ENCODE results near the gene HMGA1. TPM values are rescaled to one million over a fixed set of nuclear protein-coding genes. Genes with fewer than 3 reads are reported as not detected.
A peak's percentile ranks its signal among the peaks of the same experiment; 100 is the strongest.

The HMGA1 gene
- polyA plus RNA-seq, 1 of the 3 experiments (the other 2 are of a cell fraction): 433 TPM

DNA sequence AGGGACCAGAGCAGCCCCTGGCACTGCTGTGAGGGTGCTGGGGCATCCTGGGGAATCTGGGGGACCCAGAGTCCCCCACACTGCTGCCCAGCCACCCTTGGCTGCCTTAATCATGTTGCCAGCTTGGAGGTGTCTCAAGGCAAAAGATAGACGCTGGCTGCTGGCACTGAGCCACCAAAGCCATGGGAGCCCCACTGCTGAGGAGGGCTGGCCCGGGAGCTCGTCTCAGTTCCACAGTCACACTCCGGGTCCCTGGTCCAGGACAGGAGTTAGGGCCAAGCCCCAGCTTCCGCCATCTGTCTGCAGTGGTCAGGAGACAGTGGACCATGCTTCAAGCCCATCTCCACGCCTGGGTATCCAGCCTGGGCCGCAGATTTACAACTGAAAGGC, 41.0 kb upstream of the HMGA1 start:
- DNase-seq: no peak
- no peaks in the 10 kb centered on the region for H3K9me2 ChIP-seq

More for the DNA sequence above, 41.0 kb upstream of the HMGA1 start:
- no peaks in the 10 kb centered on the region for H3K36me3 ChIP-seq (replicated peaks in 1 of 2; ENCODE audit: control insufficient read depth in 1 of 2, insufficient read depth in 2 of 2, low read length in 1 of 2)
- H3K4me3 ChIP-seq (ENCODE audit: low read depth in 2 of 2, low read length in 1 of 2): no peak overlapping the region
- H4K20me1 ChIP-seq (ENCODE audit: insufficient read depth): no peaks in the 10 kb centered on the region
- no peak for TF ChIP-seq TEAD4 (IDR thresholded peaks at IDR 0.05; ENCODE audit: borderline replicate concordance, insufficient read depth)
- TF ChIP-seq, protein P1, sequence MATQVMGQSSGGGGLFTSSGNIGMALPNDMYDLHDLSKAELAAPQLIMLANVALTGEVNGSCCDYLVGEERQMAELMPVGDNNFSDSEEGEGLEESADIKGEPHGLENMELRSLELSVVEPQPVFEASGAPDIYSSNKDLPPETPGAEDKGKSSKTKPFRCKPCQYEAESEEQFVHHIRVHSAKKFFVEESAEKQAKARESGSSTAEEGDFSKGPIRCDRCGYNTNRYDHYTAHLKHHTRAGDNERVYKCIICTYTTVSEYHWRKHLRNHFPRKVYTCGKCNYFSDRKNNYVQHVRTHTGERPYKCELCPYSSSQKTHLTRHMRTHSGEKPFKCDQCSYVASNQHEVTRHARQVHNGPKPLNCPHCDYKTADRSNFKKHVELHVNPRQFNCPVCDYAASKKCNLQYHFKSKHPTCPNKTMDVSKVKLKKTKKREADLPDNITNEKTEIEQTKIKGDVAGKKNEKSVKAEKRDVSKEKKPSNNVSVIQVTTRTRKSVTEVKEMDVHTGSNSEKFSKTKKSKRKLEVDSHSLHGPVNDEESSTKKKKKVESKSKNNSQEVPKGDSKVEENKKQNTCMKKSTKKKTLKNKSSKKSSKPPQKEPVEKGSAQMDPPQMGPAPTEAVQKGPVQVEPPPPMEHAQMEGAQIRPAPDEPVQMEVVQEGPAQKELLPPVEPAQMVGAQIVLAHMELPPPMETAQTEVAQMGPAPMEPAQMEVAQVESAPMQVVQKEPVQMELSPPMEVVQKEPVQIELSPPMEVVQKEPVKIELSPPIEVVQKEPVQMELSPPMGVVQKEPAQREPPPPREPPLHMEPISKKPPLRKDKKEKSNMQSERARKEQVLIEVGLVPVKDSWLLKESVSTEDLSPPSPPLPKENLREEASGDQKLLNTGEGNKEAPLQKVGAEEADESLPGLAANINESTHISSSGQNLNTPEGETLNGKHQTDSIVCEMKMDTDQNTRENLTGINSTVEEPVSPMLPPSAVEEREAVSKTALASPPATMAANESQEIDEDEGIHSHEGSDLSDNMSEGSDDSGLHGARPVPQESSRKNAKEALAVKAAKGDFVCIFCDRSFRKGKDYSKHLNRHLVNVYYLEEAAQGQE (IDR thresholded peaks at IDR 0.05; ENCODE audit: low read depth, low read length): no peak
- TF ChIP-seq GATA2 (CRISPR knock-in tag; IDR thresholded peaks at IDR 0.05): no peak
- no peak for TF ChIP-seq NFIC (IDR thresholded peaks at IDR 0.05; ENCODE audit: borderline replicate concordance)
- TF ChIP-seq RFX5 (IDR thresholded peaks at IDR 0.05; ENCODE audit: low read length): no peak
- TF ChIP-seq EZH2phosphoT487 (IDR thresholded peaks at IDR 0.05; ENCODE audit: borderline replicate concordance, low read depth): no peak
- no peak for TF ChIP-seq EP300 (IDR thresholded peaks at IDR 0.05; ENCODE audit: borderline replicate concordance in 1 of 2, low read depth in 1 of 2, low read length in 1 of 2)
- no peak for TF ChIP-seq TCF12 (IDR thresholded peaks at IDR 0.05)
- no peak for TF ChIP-seq MEF2A (IDR thresholded peaks at IDR 0.05; ENCODE audit: borderline replicate concordance, low read depth)
- TF ChIP-seq NRF1 (IDR thresholded peaks at IDR 0.05; ENCODE audit: low read depth, low read length): no peak
- TF ChIP-seq, protein P2, sequence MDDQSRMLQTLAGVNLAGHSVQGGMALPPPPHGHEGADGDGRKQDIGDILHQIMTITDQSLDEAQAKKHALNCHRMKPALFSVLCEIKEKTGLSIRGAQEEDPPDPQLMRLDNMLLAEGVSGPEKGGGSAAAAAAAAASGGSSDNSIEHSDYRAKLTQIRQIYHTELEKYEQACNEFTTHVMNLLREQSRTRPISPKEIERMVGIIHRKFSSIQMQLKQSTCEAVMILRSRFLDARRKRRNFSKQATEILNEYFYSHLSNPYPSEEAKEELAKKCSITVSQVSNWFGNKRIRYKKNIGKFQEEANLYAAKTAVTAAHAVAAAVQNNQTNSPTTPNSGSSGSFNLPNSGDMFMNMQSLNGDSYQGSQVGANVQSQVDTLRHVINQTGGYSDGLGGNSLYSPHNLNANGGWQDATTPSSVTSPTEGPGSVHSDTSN (IDR thresholded peaks at IDR 0.05): no peak
- TF ChIP-seq, protein P3, sequence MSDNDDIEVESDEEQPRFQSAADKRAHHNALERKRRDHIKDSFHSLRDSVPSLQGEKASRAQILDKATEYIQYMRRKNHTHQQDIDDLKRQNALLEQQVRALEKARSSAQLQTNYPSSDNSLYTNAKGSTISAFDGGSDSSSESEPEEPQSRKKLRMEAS (IDR thresholded peaks at IDR 0.05; ENCODE audit: low read depth): no peak
- no peak for TF ChIP-seq FOXM1 (IDR thresholded peaks at IDR 0.05; ENCODE audit: low read depth)
- no peak for TF ChIP-seq RAD21 (IDR thresholded peaks at IDR 0.05; ENCODE audit: low read length)
- TF ChIP-seq POLR2AphosphoS5 (IDR thresholded peaks at IDR 0.05; ENCODE audit: low read depth, low read length): no peak
- 33% methylated on average over 1 of the region's 7 CpGs for WGBS (ENCODE audit: low lambda C conversion rate)
- H3K79me2 ChIP-seq (ENCODE audit: insufficient read depth): no peaks in the 10 kb centered on the region
- H3K9ac ChIP-seq: no peak overlapping the region
- H3K4me2 ChIP-seq: peak overlapping the region; percentile 83
- H3K4me1 ChIP-seq (ENCODE audit: control insufficient read depth in 1 of 2, insufficient read depth in 2 of 2, low read depth in 1 of 2, low read length in 1 of 2): peaks cover 0 to 8% of the 10 kb centered on the region in 2 experiments; a peak in 1 of 4 replicates
- no peak overlapping the region for H3K27ac ChIP-seq (ENCODE audit: low read depth in 2 of 2, low read length in 1 of 2)
- CTCF ChIA-PET: interaction anchor here (0.6 to 4.3 kb wide), 47 partner anchors 9 to 955 kb away, joined by 3 to 62 read pairs (median 4); partner anchors contain the start of genes HMGA1, RPS10 and SMIM29
- H3F3A ChIP-seq (replicated peaks; ENCODE audit: insufficient read depth): peaks cover 5% of the 10 kb centered on the region
- H2AFZ ChIP-seq (ENCODE audit: low read depth): peak overlapping the region; percentile 95
- POLR2A ChIA-PET: interaction anchor here (1.0 to 1.6 kb wide), 2 partner anchors 51 to 53 kb away, joined by 3 to 6 read pairs; partner anchors contain the start of gene SMIM29
- H3K9me3 ChIP-seq: no peaks in the 10 kb centered on the region
- no peaks in the 10 kb centered on the region for H3K27me3 ChIP-seq (ENCODE audit: insufficient read depth)
